NCI-H2196 (cell line): Measurements from ENCODE around the gene DAGLB.
A peak's percentile ranks its signal among the peaks of the same experiment; 100 is the strongest.
"Not testable (repeated sequence)": the region's sequence is repeated elsewhere in the genome, so short reads cannot be mapped to it uniquely, and the experiment has no call there.

Source experiments
- DNase-seq: peaks from one replicate; lab custom pipeline; 2025; ENCODE audit not compliant: unreplicated experiment; lab: John Stamatoyannopoulos, UW

Gene DAGLB

GRCh38 chr7:6461946-6462550, 14.3 kb upstream of the DAGLB start:
- no peak for DNase-seq

- no peak for DNase-seq
Measured at GRCh38 chr7:6460990-6461584, 13.3 kb upstream of the DAGLB start.

- no peak for DNase-seq
Measured at GRCh38 chr7:6460303-6460702, 12.5 kb upstream of the DAGLB start.

GRCh38 chr7:6458676-6459075, 10.9 kb upstream of the DAGLB start:
- DNase-seq = not testable (repeated sequence)

- no peak for DNase-seq
Measured at GRCh38 chr7:6453734-6454133, 6.0 kb upstream of the DAGLB start.

GRCh38 chr7:6451224-6451705, 3.5 kb upstream of the DAGLB start:
- no peak for DNase-seq

GRCh38 chr7:6450591-6450990, 2.8 kb upstream of the DAGLB start:
- DNase-seq = not testable (repeated sequence)

- DNase-seq = not testable (repeated sequence)
Measured at GRCh38 chr7:6449884-6450283, 2.1 kb upstream of the DAGLB start.

GRCh38 chr7:6448943-6449543, 1.3 kb upstream of the DAGLB start:
- no peak for DNase-seq

GRCh38 chr7:6446838-6447580, 745 bp downstream of the DAGLB start:
- DNase-seq = peak; percentile 76

- DNase-seq = peak; percentile 79
Measured at GRCh38 chr7:6444516-6445269, 3.1 kb downstream of the DAGLB start.

GRCh38 chr7:6443372-6443941, 4.3 kb downstream of the DAGLB start:
- no peak for DNase-seq

- no peak for DNase-seq
Measured at GRCh38 chr7:6442114-6442513, 5.6 kb downstream of the DAGLB start.

- DNase-seq = no peak
Measured at GRCh38 chr7:6440381-6440780, 7.4 kb downstream of the DAGLB start.

- DNase-seq = no peak
Measured at GRCh38 chr7:6438427-6438826, 9.3 kb downstream of the DAGLB start.

GRCh38 chr7:6437251-6437650, 10.5 kb downstream of the DAGLB start:
- DNase-seq = no peak

- no peak for DNase-seq
Measured at GRCh38 chr7:6436385-6436685, 11.4 kb downstream of the DAGLB start.

- DNase-seq = peak; percentile 88
Measured at GRCh38 chr7:6435486-6436384, 12.0 kb downstream of the DAGLB start.

- DNase-seq = no peak
Measured at GRCh38 chr7:6433784-6434615, 13.8 kb downstream of the DAGLB start.
